Caco-2 (cell line): ENCODE data around the gene IL1F10. TPM values are rescaled to one million over a fixed set of nuclear protein-coding genes. Genes with fewer than 3 reads are reported as not detected.

Source experiments
- BruUV-seq: library from RNA; stranded (reverse); fragments of 400-500 nt; replicated peaks from 2 replicates; lab custom pipeline; 2021; lab: Mats Ljungman, UMichigan
- CTCF ChIA-PET: fragments of 300-600 bp; sonication (Branson Sonifier 250); formaldehyde crosslinking; loops from one replicate; lab custom pipeline; 2022; ENCODE audit warnings: antibody characterized with exemption; lab: Charles Lee
- POLR2A ChIA-PET: fragments of 300-600 bp; sonication (Branson Sonifier 250); formaldehyde crosslinking; loops from one replicate; lab custom pipeline; 2022; ENCODE audit warnings: antibody characterized with exemption; lab: Charles Lee
- DNase-seq, 2 experiments: peaks; one replicate each; pipeline versions ENCODE4 v3.0.0 to v3.0.0-alpha.2; 2020 to 2022
- H3K27me3 ChIP-seq: replicated peaks from 2 replicates; pipeline ENCODE4 v1.6.0; 2011; ENCODE audit warnings: low read length; ENCODE audit not compliant: control insufficient read depth, insufficient read depth
- H3K36me3 ChIP-seq: 2 replicates; pipeline ENCODE4 v1.5.1; 2011; ENCODE audit warnings: low read length; ENCODE audit not compliant: control insufficient read depth, insufficient read depth
- H3K4me1 ChIP-seq: fragments of 250-450 bp; sonication (Bioruptor Pico); 2 replicates; pipeline ENCODE4 v1.5.1; 2020; ENCODE audit warnings: mild to moderate bottlenecking
- H3K4me3 ChIP-seq: 2 replicates; pipeline ENCODE4 v1.5.1; 2011; ENCODE audit warnings: low read depth, mild to moderate bottlenecking, control low read depth, low read length
- H3K9me3 ChIP-seq: fragments of 250-450 bp; sonication (Bioruptor Pico); 2 replicates; pipeline ENCODE4 v1.5.1; 2020; ENCODE audit warnings: mild to moderate bottlenecking, moderate library complexity
- H3K27ac Mint-ChIP-seq: one replicate; pipeline ENCODE4 v1.8.0; 2022; ENCODE audit warnings: mixed read lengths; ENCODE audit not compliant: unreplicated experiment
- H3K27me3 Mint-ChIP-seq: one replicate; pipeline ENCODE4 v1.8.0; 2022; ENCODE audit warnings: mixed read lengths; ENCODE audit not compliant: insufficient read depth, unreplicated experiment
- H3K36me3 Mint-ChIP-seq: one replicate; pipeline ENCODE4 v1.8.0; 2022; ENCODE audit warnings: mild to moderate bottlenecking, mixed read lengths; ENCODE audit not compliant: insufficient read depth, unreplicated experiment
- H3K4me1 Mint-ChIP-seq: one replicate; pipeline ENCODE4 v1.8.0; 2022; ENCODE audit warnings: low read depth, mixed read lengths; ENCODE audit not compliant: unreplicated experiment
- H3K4me3 Mint-ChIP-seq: one replicate; pipeline ENCODE4 v1.8.0; 2022; ENCODE audit warnings: mild to moderate bottlenecking, moderate library complexity, mixed read lengths; ENCODE audit not compliant: unreplicated experiment
- H3K9me3 Mint-ChIP-seq: one replicate; pipeline ENCODE4 v1.8.0; 2022; ENCODE audit warnings: mixed read lengths; ENCODE audit not compliant: unreplicated experiment
- intact Hi-C: fragments of 100-400 bp; cut with micrococcal nuclease; formaldehyde crosslinking; loops from one replicate; pipeline ENCODE4 v1.10.0; 2022; ENCODE audit not compliant: unreplicated experiment
- total RNA-seq: library from RNA; stranded (reverse); gene quantifications from 2 replicates; pipeline ENCODE4 v1.2.3, GENCODE V29; 2022
- TF ChIP-seq, protein P1 (sequence below), 2 experiments: fragments of 200-600 bp in 1 of 2; IDR thresholded peaks; 1 replicate in 1 of 2; 2 replicates in 1 of 2; pipeline versions ENCODE4 v1.5.1 to v1.8.0; 2011 to 2022; ENCODE audit warnings: antibody characterized with exemption in 1 of 2, control low read depth in 1 of 2, inconsistent platforms in 1 of 2, low read depth in 1 of 2, low read length in 1 of 2, mild to moderate bottlenecking in 1 of 2, moderate library complexity in 1 of 2; ENCODE audit not compliant: insufficient read depth in 1 of 2, severe bottlenecking in 1 of 2, unreplicated experiment in 1 of 2

Gene IL1F10
- total RNA-seq, 1 experiment from 2014 or later, result not detected

DNA sequence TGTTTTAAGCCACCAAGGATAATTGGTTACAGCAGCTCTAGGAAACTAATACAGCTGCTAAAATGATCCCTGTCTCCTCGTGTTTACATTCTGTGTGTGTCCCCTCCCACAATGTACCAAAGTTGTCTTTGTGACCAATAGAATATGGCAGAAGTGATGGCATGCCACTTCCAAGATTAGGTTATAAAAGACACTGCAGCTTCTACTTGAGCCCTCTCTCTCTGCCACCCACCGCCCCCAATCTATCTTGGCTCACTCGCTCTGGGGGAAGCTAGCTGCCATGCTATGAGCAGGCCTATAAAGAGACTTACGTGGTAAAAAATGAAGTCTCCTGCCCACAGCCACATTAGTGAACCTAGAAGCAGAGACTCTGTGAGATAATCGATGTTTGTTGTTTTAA lies 3.5 kb upstream of the IL1F10 start:
- no peak for DNase-seq
- Mint-ChIP-seq H3K27ac (no peak overlapping the region), H3K9me3 (peaks cover 16% of the 10 kb centered on the region), H3K4me1 (peaks cover 12% of the 10 kb centered on the region), H3K27me3 (no peaks in the 10 kb centered on the region), H3K4me3 (no peak overlapping the region), H3K36me3 (no peaks in the 10 kb centered on the region)
- CTCF ChIA-PET, result no interaction called here
- TF ChIP-seq, protein P1, sequence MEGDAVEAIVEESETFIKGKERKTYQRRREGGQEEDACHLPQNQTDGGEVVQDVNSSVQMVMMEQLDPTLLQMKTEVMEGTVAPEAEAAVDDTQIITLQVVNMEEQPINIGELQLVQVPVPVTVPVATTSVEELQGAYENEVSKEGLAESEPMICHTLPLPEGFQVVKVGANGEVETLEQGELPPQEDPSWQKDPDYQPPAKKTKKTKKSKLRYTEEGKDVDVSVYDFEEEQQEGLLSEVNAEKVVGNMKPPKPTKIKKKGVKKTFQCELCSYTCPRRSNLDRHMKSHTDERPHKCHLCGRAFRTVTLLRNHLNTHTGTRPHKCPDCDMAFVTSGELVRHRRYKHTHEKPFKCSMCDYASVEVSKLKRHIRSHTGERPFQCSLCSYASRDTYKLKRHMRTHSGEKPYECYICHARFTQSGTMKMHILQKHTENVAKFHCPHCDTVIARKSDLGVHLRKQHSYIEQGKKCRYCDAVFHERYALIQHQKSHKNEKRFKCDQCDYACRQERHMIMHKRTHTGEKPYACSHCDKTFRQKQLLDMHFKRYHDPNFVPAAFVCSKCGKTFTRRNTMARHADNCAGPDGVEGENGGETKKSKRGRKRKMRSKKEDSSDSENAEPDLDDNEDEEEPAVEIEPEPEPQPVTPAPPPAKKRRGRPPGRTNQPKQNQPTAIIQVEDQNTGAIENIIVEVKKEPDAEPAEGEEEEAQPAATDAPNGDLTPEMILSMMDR (IDR thresholded peaks at IDR 0.05; ENCODE audit: insufficient read depth in 1 of 2, low read depth in 1 of 2, low read length in 1 of 2, severe bottlenecking in 1 of 2, unreplicated experiment in 1 of 2), result no peak
- no TSS peak for BruUV-seq
- no peaks in the 10 kb centered on the region for H3K36me3 ChIP-seq
- H3K4me3 ChIP-seq, result no peak overlapping the region
- H3K4me1 ChIP-seq, result peaks cover 16% of the 10 kb centered on the region
- POLR2A ChIA-PET, result no interaction called here
- no peaks in the 10 kb centered on the region for H3K27me3 ChIP-seq
- H3K9me3 ChIP-seq, result peaks cover 10% of the 10 kb centered on the region
- intact Hi-C loops, result no loop called here

DNA sequence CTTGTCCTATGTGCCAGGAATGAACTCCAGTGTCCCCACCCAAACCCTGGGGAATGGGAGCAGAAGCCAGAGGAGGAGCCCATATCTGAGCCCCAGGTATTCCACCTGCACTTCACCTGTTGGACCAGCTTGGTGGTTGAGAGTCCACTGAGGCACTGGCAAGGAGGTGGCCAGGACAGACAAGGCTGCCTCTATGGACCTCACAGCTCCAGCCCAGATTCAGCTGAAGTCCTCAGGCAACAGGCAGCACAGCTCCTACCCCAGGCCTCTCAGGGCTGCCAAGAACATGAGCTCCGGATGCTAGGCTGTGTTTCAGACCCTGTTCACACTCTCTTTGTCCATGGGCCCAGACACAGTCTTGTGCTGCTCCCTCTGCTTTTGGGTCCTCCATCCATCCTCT lies 2.9 kb upstream of the IL1F10 start:
- BruUV-seq, result no TSS peak
- Histone ChIP-seq H3K9me3 (peaks cover 10% of the 10 kb centered on the region), H3K27me3 (no peaks in the 10 kb centered on the region), H3K4me3 (no peak overlapping the region), H3K4me1 (peaks cover 23% of the 10 kb centered on the region), H3K36me3 (no peaks in the 10 kb centered on the region)
- intact Hi-C loops, result no loop called here
- Mint-ChIP-seq H3K36me3 (no peaks in the 10 kb centered on the region), H3K27ac (no peak overlapping the region), H3K4me3 (no peak overlapping the region), H3K27me3 (no peaks in the 10 kb centered on the region), H3K9me3 (peaks cover 16% of the 10 kb centered on the region), H3K4me1 (peaks cover 18% of the 10 kb centered on the region)
- no peak for DNase-seq
- CTCF ChIA-PET, result no interaction called here
- TF ChIP-seq, protein P1 (IDR thresholded peaks at IDR 0.05; ENCODE audit: insufficient read depth in 1 of 2, low read depth in 1 of 2, low read length in 1 of 2, severe bottlenecking in 1 of 2, unreplicated experiment in 1 of 2), result no peak
- POLR2A ChIA-PET, result no interaction called here

DNA sequence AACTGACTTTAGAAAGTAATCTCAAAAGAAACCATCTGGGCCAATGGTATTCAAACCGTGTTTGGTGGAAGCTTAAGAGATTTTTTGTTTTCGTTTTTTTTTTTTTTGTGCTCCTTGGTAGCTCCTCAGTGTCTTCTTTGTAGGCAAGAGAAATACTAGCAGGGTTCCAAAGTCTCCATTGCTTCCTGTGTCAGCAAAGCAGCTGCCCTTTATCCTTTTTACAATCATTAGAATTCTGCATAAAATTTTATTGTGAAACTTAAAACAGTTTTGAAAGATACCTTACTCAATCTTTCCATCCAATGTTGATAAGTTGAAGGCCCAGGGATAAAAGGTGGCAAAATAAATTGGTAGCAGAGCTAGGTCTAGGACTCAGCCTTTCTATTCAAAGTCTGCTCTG lies 479 bp downstream of the IL1F10 start:
- Mint-ChIP-seq H3K9me3 (peaks cover 16% of the 10 kb centered on the region), H3K4me1 (peaks cover 21% of the 10 kb centered on the region), H3K4me3 (no peak overlapping the region), H3K27ac (no peak overlapping the region), H3K27me3 (no peaks in the 10 kb centered on the region), H3K36me3 (no peaks in the 10 kb centered on the region)
- Histone ChIP-seq H3K4me1 (peaks cover 29% of the 10 kb centered on the region), H3K36me3 (no peaks in the 10 kb centered on the region), H3K9me3 (peaks cover 10% of the 10 kb centered on the region), H3K4me3 (no peak overlapping the region), H3K27me3 (no peaks in the 10 kb centered on the region)
- intact Hi-C loops, result no loop called here
- no peak for DNase-seq
- ChIA-PET CTCF (interaction anchor here (0.6 kb wide), 1 partner anchor 169 kb away, joined by 4 read pairs; no protein-coding TSS in a partner anchor), POLR2A (no interaction called here)
- BruUV-seq, result no TSS peak
- TF ChIP-seq, protein P1 (IDR thresholded peaks at IDR 0.05; ENCODE audit: insufficient read depth in 1 of 2, low read depth in 1 of 2, low read length in 1 of 2, severe bottlenecking in 1 of 2, unreplicated experiment in 1 of 2), result no peak
